HG02642 (cell line): Measurements from ENCODE around the gene HCFC1R1.

ENCODE experiments used
- ATAC-seq: cut with Tn5 transposase; IDR thresholded peaks from one replicate; pipeline ENCODE4 v1.9.1; 2021; ENCODE audit warnings: mild to moderate bottlenecking; ENCODE audit not compliant: unreplicated experiment, poor library complexity

Gene HCFC1R1

DNA sequence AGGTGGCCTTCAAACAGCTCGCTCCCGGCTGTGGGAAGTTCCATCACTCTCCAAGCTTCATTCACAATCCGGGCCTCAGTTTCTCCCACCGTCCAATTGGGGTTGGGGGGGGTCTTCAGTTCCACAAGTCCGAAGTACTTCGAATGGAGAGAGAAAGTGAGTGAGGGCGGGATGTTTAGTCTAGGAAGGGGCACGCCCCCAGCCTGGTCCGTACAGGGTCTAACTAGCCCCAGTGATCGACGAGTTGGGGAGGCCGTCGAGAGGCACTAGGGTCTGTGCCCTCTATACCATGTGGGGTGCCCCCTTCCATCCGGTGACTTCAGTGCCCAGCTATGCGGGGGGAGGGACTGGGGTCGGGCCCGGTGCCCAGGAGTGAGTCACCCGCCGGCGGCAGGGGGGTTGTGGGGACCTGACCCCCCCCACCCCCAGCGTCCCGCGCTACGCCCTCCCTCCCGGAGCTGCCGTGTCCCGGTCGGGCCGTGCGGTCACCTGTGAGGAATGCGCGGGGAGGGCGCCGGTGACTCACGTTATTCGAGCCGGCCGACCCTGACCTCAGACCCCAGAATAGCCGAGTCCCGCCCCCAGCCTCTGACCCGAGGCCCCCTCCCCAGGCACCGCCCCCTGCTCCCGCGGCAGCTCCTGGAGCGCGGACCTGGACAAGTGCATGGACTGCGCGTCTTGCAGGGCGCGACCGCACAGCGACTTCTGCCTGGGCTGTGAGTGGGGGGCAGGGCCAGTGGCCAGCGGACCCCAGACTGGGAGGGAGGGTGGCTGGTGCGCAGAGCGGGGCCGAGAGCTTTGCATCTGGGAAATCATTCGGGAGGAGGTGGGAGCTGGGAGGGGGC lies 2.9 kb downstream of the HCFC1R1 start:
- ATAC-seq, result no peak

DNA sequence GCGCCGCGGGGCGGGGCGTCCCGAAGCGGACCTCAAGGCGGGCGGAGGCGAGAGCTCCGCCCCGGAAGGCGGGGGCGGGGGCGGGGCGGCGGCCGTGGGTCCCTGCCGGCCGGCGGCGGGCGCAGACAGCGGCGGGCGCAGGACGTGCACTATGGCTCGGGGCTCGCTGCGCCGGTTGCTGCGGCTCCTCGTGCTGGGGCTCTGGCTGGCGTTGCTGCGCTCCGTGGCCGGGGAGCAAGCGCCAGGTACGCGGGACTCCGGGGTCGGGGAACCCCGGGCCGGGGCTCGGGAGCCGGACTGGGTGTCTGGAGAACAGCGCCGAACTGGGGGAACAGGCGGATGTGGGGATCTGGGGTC lies 3.5 kb downstream of the HCFC1R1 start, which contains the start of gene TNFRSF12A:
TSS of gene TNFRSF12A (plus strand) at position 122 of the 357 bp plus-strand sequence. CDS start at position 152, 30 bp downstream.
- ATAC-seq, result no peak

DNA sequence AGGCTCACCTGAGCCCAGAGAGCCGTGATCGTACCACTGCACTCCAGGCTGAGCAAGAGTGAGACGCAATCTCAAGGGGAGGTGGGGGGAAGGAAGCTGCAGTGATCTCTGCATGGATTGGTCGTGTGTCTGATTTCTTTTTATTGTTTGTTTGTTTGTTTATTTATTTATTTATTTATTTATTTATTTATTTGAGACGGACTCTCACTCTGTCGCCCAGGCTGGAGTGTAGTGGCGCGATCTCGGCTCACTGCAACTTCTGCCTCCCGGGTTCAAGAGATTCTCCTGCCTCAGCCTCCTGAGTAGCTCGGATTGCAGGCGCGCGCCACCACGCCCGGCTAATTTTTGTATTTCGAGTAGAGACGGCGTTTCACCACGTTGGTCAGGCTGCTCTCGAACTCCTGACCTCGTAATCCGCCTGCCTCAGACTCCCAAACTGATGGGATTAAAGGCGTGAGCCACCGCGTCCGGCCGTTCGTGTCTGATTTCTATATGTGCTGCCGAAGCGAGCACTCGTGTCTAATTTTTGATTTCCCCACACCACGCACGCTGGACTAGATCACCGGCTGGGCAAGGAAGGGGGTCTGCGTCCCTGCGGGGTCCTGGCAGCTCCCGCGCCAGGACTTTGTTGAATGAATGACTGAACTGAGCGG lies 4.0 kb downstream of the HCFC1R1 start:
- ATAC-seq, result no peak

DNA sequence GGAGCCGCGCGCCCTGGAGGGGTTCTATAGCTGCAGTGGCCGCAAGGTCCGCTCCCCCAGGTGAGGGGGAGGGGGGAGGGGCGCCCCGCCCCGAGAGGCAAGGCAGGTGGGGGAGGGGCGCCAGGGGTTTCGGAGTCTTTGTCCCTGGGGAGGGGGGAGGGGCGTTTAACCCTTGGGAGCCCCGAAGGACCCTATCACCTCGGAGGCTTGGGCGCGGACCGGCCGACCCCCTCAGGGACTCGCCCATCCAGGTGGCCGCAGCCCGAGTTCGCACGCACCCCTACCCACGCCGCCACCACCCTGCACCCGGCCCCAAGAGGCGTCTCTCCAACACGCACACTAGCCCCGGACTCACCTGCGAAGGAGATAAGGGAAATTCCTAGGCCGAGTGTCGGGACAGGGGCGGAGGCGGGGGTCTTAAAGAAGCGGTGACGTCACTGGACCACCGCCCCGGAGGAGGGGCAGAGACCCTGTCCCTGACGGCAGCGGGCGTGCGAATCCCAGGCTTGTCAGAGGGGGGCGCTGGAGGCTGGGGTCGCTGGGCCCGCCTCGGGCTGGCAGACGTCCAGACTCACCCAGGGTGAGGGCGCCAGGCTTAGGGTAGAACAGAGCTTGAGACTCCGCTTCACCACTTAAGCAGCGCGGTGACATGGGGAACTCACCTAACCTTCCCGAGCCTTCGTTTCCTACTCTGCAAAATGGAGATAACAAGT lies 5.8 kb downstream of the HCFC1R1 start, which contains the start of gene CLDN6:
TSS of gene CLDN6 (minus strand) at position 390 of the 713 bp plus-strand sequence. CDS start 2,162 bp downstream, outside the sequence.
- no peak for ATAC-seq

DNA sequence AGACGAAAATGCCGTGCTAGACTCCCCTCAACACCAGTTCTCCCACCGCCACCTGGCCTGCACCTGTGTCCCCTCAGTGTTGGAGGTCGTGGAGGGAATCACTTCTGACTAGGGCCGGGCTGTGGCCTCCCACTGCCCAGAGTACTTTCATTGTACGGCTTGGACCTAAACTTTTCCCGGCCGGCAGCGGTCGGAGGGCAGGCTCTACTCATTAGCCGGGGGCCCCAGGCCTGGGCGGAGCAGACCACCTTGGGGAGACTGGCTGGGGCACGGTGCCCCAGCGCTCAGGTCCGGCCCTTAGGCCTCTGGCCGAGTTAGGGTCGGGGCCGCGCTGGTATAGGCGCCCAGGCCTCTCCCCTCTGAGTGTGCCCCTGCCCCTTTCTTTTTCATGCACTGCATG lies 6.4 kb downstream of the HCFC1R1 start:
- ATAC-seq, result no peak

DNA sequence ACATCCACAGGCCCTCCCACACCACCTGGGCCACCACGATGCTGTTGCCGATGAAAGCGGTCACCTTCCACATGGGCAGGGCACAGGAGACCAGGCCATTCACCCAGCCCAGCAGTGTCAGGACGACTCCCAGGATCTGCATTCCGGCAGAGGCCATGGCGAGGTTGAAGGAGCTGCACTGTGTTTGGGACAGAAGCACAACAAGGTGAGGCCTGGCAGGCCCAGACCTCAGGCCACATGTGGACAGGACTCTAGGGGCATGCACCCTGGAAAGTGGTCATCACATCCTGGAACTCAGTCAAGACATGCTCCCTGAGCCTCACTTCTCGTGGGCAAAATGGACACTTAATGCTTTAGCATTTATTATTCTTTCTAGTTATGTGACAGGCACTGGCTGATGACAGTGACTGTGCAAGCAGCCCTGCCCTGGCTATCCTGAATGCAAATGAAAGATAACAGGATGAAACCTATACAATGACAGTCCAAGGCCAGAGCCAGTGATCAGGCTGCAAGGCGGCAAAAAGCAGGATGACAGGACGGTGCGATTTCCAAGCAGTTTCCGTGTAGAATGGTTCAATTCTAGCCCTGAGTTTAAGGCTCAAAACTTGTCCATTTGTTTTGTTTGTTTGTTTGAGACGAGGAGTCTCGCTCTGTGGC lies 7.7 kb downstream of the HCFC1R1 start:
- no peak for ATAC-seq

DNA sequence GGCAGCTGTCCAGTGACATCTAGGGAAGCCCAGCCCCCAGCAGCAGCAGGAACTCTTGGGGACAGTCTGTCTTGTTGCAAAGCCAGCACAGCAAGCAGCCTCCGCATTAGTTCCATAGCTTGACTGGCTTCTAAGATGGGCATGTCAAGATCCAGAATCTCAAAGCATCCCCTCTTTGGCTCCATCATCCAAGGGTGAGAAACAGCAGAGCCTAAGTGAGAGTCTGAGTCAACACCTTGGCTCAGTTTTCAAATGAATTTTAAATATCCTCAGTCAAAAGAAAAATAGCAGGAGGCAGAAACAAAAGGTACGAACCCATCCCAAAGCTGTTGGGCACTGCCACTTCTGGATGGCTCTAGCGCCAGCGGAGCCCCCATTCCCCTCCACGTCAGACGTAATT lies 8.8 kb downstream of the HCFC1R1 start:
- ATAC-seq, result no peak

DNA sequence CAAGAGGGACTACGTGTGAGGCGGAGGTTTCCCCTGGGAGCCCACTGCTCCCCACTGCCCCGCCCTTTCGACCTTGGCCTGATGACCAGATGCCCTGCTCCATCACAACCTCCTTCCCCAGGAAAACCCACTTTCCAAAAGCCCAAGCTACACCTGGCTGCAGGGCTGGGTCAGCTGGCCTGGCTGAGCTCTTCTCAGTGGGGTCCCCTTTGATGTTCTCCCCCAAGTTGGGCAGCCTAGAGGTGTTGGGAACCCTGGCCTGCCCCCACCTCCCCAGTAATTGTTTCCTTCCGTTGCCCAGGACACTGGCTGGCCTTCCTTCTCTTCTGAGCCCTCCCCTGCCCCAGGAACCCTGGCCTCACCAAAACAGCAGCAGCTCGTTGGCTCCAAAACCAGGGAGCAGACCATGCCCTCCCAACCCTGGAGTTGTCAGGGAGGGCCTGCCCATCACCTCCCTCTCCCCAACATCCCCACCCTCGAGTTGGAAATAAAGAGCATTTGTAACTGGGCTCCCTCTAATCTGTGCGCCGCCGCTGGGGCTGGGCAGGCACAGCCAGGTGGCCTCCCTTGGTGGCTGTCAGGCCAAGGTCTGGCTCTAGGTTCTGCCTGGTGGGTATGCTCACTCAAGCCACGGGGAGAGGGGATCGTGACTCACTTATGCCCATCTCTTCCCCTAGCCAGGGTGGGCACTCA lies 9.6 kb downstream of the HCFC1R1 start:
- no peak for ATAC-seq

DNA sequence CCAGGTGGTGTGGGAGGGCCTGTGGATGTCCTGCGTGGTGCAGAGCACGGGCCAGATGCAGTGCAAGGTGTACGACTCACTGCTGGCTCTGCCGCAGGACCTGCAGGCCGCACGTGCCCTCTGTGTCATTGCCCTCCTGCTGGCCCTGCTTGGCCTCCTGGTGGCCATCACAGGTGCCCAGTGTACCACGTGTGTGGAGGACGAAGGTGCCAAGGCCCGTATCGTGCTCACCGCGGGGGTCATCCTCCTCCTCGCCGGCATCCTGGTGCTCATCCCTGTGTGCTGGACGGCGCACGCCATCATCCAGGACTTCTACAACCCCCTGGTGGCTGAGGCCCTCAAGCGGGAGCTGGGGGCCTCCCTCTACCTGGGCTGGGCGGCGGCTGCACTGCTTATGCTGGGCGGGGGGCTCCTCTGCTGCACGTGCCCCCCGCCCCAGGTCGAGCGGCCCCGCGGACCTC lies 10.2 kb downstream of the HCFC1R1 start:
- no peak for ATAC-seq

DNA sequence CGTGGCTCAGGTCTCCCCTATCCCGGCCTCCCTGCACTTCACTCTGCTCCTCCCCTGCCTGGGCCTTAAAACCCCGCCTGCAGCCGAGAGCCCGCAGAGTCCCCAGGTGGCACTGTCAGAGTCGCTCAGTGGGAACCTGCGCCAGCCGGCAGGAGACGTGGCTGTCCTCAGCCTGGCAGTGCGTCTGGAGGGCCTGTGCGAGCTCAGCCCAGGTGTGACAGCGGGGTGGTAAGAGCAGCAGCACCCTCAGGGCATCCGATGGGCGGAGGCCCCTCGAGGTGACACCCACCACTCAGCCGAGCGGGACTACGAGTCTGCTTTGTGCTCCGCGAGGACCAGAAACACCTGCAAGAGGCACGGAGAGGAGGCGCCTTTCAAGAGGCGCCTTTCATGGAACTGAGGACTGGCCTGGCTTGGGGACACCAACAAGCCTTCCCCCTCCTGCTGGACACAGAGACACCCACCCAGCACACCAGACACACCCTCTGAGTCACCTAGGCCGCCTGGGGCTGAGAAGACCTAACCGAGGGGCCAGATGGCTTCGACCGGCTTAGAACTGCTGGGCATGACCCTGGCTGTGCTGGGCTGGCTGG lies 10.8 kb downstream of the HCFC1R1 start, which contains the start of gene CLDN9:
TSS of gene CLDN9 (plus strand) at position 96 of the 593 bp plus-strand sequence. CDS start at position 536, 440 bp downstream.
- ATAC-seq, result no peak

DNA sequence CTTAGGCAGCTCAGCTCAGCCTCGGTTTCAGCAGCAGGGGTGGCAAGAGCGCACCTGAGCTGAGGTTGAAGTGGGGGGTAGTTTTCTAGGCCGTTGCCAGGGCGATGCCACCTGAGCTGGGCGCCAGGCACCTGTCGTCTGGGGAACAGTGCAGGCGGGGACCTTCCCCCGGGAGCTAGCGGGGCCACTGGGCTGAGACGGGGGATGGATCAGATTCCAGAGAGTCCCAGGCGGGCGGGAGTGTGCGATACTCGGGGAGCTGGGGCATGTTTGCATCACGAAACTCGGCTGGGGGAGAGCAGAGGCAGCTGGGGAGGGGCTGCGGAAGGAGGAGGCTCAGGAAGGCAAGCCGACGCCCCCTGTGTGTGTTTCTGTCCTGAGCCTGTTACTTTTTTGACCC lies 11.5 kb downstream of the HCFC1R1 start:
- ATAC-seq, result no peak

DNA sequence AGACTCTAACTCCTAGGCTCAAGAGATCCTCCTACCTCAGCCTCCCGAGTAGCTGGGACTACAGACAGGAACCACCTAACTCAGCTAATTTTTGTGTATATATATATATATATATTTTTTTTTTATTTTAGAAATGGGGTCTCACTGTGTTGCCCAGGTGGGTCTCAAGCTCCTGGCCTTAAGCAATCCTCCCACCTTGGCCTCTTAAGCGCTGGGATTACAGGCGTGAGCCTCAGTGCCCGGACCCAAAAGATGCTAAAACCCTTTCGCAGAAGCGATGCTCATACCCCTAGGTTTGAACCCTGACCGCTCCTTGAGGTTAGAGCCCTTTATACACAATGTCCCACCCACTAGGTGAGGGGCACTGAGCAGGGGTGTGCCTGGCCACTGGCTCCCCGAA lies 13.2 kb downstream of the HCFC1R1 start:
- no peak for ATAC-seq

DNA sequence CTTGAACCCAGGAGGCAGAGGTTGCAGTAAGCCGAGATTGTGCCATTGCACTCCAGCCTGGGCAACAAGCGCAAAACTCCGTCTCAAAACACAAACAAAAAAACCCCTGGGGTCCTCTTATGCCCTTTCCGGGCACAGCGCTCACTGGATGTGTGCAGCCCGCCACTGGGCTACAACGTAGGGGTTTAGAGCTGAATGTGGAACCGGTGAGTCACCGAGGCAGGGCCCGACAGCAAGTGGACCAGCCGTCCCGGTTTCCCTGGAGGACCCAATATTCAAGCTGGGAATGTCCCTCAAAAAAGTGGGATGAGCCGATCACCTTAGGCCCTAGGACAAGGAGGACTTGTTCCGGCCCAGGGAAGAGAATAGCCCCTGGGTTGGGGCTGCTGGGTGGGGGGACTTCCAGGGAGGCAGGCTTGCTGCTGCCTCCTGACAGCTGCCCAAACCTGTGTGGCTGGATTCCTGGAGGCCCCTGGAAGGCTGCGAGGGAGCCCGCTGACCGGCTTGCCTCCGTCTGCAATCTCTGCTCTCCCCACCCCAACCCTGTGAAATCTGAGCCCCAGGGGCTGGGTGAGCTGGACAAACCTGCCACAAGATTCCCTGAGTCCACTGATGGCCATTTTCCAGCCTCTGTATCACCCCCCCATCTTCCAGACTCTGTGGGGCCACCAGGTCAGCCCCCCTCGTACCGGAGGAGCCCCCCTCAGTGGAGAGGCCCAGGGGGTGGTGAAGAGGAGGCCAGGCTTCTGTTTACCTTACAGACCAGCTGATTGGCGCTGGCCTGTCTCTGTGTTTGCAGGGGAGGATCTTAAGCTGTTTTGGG lies 14.0 kb downstream of the HCFC1R1 start:
- no peak for ATAC-seq

DNA sequence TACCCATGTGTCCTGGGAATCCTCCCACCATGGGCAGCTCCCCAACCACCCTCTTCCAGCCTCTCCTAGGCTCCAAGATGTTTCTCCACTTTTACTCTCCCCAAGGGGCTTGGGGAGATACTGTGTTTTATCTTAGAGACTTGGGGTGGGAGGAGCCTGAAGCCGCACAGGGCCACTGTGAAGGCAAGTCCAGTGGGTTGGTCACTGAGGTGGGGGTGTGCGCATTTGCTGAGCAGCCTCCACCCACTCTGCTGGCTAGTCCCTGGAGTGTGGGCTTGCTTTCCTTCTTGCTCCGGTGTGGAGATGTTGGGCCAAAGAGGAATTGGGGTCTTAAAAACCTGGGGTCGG lies 15.1 kb downstream of the HCFC1R1 start:
- ATAC-seq, result no peak

DNA sequence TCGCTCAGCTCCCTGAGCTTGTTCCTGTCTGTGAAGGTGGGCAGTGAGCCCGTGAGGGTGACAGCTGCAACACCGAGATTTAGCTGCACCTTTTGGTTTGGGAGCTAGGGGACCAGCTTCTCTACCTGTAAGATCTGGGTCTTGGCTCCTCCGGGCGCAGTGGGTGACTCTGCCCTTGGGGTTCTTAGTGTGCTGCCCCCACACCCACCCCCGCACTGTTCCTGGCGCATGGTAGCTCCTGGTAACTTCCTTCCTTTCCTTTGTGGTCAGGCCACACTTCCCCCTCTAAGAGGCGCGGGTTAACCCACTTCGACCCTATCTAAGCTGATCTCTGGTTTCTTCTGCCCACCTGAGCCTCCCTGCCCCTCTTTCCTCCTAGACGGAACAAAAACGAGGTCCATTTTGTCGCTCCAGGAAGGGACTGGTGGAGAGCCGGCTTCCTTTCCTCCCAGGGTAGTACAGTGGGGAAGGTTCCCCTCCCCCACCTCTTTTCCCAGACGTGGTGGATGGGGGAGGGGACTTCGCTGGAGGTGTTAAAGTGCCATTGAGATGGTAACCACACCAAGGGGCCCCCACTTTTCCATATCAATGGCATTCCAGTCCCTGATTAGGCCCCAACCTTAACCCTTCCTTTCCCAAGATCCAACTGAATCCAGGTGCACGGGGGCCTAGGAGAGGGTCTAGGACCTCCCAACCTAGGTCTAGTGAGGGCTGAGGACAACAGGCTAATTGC lies 15.6 kb downstream of the HCFC1R1 start:
- ATAC-seq, result no peak

DNA sequence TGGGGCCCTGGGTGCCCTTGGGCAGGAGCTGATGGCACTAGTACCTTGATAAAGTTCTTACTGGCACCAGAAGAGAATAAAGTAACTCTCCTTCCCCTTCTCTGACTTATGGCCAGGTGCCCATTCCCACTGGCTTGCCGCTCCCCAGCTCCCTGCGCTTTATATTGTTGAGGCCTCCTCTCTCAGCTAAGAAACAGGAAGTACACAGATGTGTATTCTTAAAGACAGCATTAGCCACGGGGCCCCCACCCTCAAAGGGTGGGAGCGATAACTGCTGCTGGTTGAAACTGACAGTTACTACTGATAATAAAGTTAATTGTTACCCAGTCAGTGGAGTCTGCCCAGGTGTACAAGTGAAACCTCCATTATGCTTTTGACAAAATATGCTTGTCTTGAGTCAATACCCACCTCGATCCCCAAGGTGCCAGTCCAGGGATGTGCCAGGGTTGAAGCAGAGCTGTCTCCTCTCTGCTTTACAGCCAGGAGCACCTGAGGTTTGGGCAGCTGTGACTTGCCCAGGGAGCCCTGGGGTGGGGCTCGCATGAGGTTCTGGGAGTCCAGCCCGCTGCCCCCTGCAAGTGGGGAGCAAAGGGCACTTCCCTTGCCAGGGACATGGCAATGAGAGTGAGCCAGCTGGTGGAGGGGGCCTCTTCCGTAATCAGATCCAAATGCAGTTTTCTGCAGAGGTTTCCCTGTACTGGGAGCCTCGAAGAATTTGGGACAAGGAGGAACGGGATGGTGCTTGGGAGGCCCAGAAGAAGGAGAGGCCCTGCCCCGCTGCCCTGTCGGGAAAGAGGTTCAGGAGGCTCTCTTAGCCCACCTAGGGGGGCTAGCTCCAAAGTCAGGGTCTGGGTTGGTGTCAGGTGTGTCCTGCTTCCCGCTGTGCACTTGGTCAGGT lies 16.4 kb downstream of the HCFC1R1 start:
- ATAC-seq, result no peak

DNA sequence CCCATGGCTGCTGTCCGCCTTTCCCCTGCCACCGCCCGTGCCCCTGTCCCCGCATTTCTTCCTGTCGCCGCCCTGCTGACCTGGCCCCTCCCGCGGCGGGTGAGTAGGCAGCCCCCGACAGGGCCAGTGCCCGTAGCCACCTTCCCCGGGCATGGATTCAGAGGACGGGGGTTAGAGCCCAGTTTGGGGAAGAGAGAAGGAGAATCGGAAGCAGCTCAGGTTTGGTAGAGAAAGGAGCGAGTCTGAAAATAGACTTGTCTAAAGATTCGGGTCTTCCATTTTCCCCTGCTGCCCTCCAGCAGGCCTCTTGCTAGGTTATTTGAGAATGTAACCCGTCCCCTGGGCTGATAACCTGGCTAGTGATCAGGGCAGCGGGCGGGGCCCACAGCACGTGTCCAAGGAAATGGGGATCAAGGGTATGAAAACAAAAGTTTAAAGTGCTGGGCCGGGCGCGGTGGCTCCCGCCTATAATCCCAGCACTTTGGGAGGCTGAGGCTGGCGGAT lies 18.9 kb downstream of the HCFC1R1 start:
- no peak for ATAC-seq
